ENCODE data around the gene AMZ1. TPM values are rescaled to one million over a fixed set of nuclear protein-coding genes. Genes with fewer than 3 reads are reported as not detected.

The AMZ1 gene
- total and polyA plus RNA-seq, 10 of the 15 experiments (the other 5 are each of a cell fraction or from before 2014, with no cell fraction given) = 0.02 to 2.0 (median 0.69) TPM

GRCh38 chr7:2757904-2758672 lies 70.1 kb downstream of the AMZ1 start (continued):
- TF ChIP-seq SRF (IDR thresholded peaks at IDR 0.05; ENCODE audit: low read depth in 2 of 2, low read length in 2 of 2) (0 out of 4 replicates have a peak, but pooled peaks of 1 of the 2 experiments have one; percentile 39), MEF2B (IDR thresholded peaks at IDR 0.05; ENCODE audit: partially characterized antibody, poor library complexity, severe bottlenecking) (peak; percentile 31), NFYB (IDR thresholded peaks at IDR 0.05; ENCODE audit: insufficient read depth, low read depth, low read length) (0 out of 2 replicates have a peak, but pooled peaks have one; percentile 13), CEBPB (IDR thresholded peaks at IDR 0.05; ENCODE audit: borderline replicate concordance in 1 of 2, low read depth in 2 of 2, low read length in 2 of 2) (peak in 1 of 2 experiments; percentile 43; a peak in 1 of 4 replicates), CREB1 (IDR thresholded peaks at IDR 0.05; ENCODE audit: low read depth) (peak; percentile 94), RB1 (IDR thresholded peaks at IDR 0.05; ENCODE audit: borderline replicate concordance) (no peak), NR2F1 (conservative IDR thresholded peaks at IDR 0.05) (peak; percentile 60), ZNF592 (IDR thresholded peaks at IDR 0.05) (no peak), ETV6 (conservative IDR thresholded peaks at IDR 0.05 in 1 of 2, IDR thresholded peaks at IDR 0.05 in 1 of 2; ENCODE audit: borderline replicate concordance in 1 of 2, low read depth in 1 of 2) (peak in 1 of 2 experiments; percentile 48; a peak in 1 of 4 replicates), KLF5 (IDR thresholded peaks at IDR 0.05; ENCODE audit: partially characterized antibody) (peak; percentile 73), JUND (IDR thresholded peaks at IDR 0.05; ENCODE audit: low read depth, low read length) (peak; percentile 82), ZNF687 (IDR thresholded peaks at IDR 0.05) (peak; percentile 95), RBBP5 (conservative IDR thresholded peaks at IDR 0.05) (no peak), DPF2 (IDR thresholded peaks at IDR 0.05) (peak; percentile 84), ASH2L (IDR thresholded peaks at IDR 0.05; ENCODE audit: borderline replicate concordance, low read depth) (0 out of 2 replicates have a peak, but pooled peaks have one; percentile 45), STAT1 (conservative IDR thresholded peaks at IDR 0.05) (no peak), ZBTB33 (IDR thresholded peaks at IDR 0.05) (no peak), ZNF217 (IDR thresholded peaks at IDR 0.05) (peak; percentile 81; the same call in 1 of the 2 replicates), SREBF2 (IDR thresholded peaks at IDR 0.05; ENCODE audit: low read length) (no peak; the same call in 1 of the 2 replicates), GABPA (IDR thresholded peaks at IDR 0.05; ENCODE audit: low read depth) (no peak)

All from GM12878 (cell line).